Stomach (tissue), 9 donors: ENCODE results near the gene PLAGL1. TPM values are rescaled to one million over a fixed set of nuclear protein-coding genes. Genes with fewer than 3 reads are reported as not detected.

Experiments
- DNase-seq, 2 donors: peaks; one replicate each; pipeline versions ENCODE4 v3.0.0 to v3.0.0-alpha.2; 2013 to 2019
- H3K27ac ChIP-seq, 5 donors: fragments of 200-600 bp in 4 of 5; sonication (generic) in 4 of 5; one replicate each; pipeline ENCODE4 v1.5.1; 2013 to 2019; ENCODE audit warnings: mild to moderate bottlenecking in 1 of 5, moderate library complexity in 1 of 5
- H3K27me3 ChIP-seq, 3 donors: fragments of 200-600 bp; sonication (generic); one replicate each; pipeline ENCODE4 v1.5.1; 2017 to 2019; ENCODE audit warnings: mixed run types in 1 of 3
- H3K36me3 ChIP-seq, 4 donors: fragments of 200-600 bp; sonication (generic); 1 replicate in 3 of 4; 2 replicates in 1 of 4; pipeline ENCODE4 v1.5.1; 2016 to 2019
- H3K4me1 ChIP-seq, 4 donors: fragments of 200-600 bp; sonication (generic); one replicate each; pipeline ENCODE4 v1.5.1; 2016 to 2019
- H3K4me3 ChIP-seq, 4 donors: fragments of 200-600 bp; sonication (generic) in 3 of 4; one replicate each; pipeline ENCODE4 v1.5.1; 2016 to 2019; ENCODE audit warnings: mild to moderate bottlenecking in 1 of 4
- H3K9me3 ChIP-seq, 4 donors: fragments of 200-600 bp; sonication (generic); one replicate each; pipeline ENCODE4 v1.5.1; 2016 to 2019
- EP300 ChIP-seq: sonication (generic); formaldehyde crosslinking; IDR thresholded peaks from one replicate; pipeline ENCODE4 v1.6.1; 2017; ENCODE audit warnings: antibody characterized with exemption
- POLR2A ChIP-seq, 4 donors: fragments of 450-650 bp; IDR thresholded peaks; one replicate each; pipeline ENCODE4 v1.6.1; 2016; ENCODE audit warnings: antibody characterized with exemption in 4 of 4, control low read depth in 2 of 4, mild to moderate bottlenecking in 1 of 4, moderate library complexity in 1 of 4
- POLR2AphosphoS5 ChIP-seq, 3 donors: sonication (generic); formaldehyde crosslinking; IDR thresholded peaks; one replicate each; pipeline ENCODE4 v1.6.1; 2016; ENCODE audit warnings: antibody characterized with exemption in 3 of 3
- WGBS, 5 donors: extraction: QIAGEN DNeasy Blood & Tissue Kit in 3 of 5; methylation state at CpG; one replicate each; pipeline versions ENCODE4 v1.1.5 to v1.1.7; 2013 to 2018; 5-methylcytosine and 5-hydroxymethylcytosine counted together
- intact Hi-C: fragments of 100-400 bp; cut with DNase I; formaldehyde crosslinking; loops from one replicate; pipeline ENCODE4 v1.15.1; 2023; ENCODE audit warnings: low total_unique reads
- polyA plus RNA-seq, 3 donors: library from polyadenylated mRNA; stranded (reverse); fragments of 200-250 nt; gene quantifications; one replicate each; pipeline ENCODE4 v1.2.3, GENCODE V29; 2013
- total RNA-seq, 5 donors: library from RNA; depleted of rRNA; stranded (reverse); fragments of >200 nt; gene quantifications; one replicate each; pipeline versions ENCODE4 v1.1.0 to v1.2.3, GENCODE V29; 2014 to 2016
- TF ChIP-seq, protein P1 (sequence below), 7 experiments: fragments of 450-650 bp in 4 of 7; fragments of 200-600 bp in 3 of 7; sonication (generic) in 3 of 7; IDR thresholded peaks; one replicate each; pipeline ENCODE4 v1.5.1; 2016 to 2019; ENCODE audit warnings: antibody characterized with exemption in 7 of 7, control low read depth in 2 of 7, mild to moderate bottlenecking in 1 of 7
- donor health status: healthy with polysubstance abuse.
- donor health status: Bipolar disorder and iron deficiency.
- donor health status: healthy.

Gene PLAGL1
- total and polyA plus RNA-seq, 8 donors = 11.2 to 94.9 (median 19.2) TPM

- Histone ChIP-seq H3K27me3 (no peaks in the 10 kb centered on the region), H3K4me3 (no peak overlapping the region), H3K27ac (no peak overlapping the region), H3K36me3 (no peaks in the 10 kb centered on the region), H3K9me3 (peaks cover 8 to 22% (median 16%) of the 10 kb centered on the region in 4 donors), H3K4me1 (no peaks in the 10 kb centered on the region)
- DNase-seq = no peak
- intact Hi-C loops = no loop called here
- 93 to 100% (median 97%) methylated on average over 1 of the region's 1 CpG for WGBS, 5 donors
- TF ChIP-seq POLR2AphosphoS5 (IDR thresholded peaks at IDR 0.05) = no peak
- no peak for TF ChIP-seq EP300
- TF ChIP-seq, protein P1, sequence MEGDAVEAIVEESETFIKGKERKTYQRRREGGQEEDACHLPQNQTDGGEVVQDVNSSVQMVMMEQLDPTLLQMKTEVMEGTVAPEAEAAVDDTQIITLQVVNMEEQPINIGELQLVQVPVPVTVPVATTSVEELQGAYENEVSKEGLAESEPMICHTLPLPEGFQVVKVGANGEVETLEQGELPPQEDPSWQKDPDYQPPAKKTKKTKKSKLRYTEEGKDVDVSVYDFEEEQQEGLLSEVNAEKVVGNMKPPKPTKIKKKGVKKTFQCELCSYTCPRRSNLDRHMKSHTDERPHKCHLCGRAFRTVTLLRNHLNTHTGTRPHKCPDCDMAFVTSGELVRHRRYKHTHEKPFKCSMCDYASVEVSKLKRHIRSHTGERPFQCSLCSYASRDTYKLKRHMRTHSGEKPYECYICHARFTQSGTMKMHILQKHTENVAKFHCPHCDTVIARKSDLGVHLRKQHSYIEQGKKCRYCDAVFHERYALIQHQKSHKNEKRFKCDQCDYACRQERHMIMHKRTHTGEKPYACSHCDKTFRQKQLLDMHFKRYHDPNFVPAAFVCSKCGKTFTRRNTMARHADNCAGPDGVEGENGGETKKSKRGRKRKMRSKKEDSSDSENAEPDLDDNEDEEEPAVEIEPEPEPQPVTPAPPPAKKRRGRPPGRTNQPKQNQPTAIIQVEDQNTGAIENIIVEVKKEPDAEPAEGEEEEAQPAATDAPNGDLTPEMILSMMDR (IDR thresholded peaks at IDR 0.05) = no peak
- no peak for TF ChIP-seq POLR2A (IDR thresholded peaks at IDR 0.05)
Observed at GRCh38 chr6:143911028-143911427, 97.0 kb downstream of the PLAGL1 start.

DNA sequence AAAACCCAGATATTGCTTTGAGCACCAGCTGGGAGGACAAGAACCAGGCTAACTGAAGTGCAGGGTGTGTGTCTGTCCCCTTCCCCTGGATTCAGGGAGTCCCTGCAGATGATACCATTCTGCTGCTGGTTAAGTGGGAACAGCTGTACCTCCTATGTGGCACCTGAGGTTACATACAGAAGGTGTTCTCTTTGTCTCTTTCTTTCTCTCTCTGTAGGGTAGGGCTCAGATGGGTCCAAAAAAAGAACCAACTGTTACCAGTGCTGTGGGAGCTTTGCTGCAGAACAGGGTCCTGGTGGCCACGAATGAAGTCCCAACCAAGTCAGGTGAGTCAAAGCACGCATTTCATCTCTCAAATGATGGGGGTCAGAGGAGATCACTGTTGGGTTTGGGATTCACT, 105.2 kb downstream of the PLAGL1 start:
- Histone ChIP-seq H3K27me3 (no peaks in the 10 kb centered on the region), H3K9me3 (no peaks in the 10 kb centered on the region), H3K4me1 (peaks cover 0 to 14% (median 3%) of the 10 kb centered on the region in 4 donors), H3K4me3 (no peak overlapping the region), H3K27ac (peak overlapping the region in 1 of 5 donors; percentile 66), H3K36me3 (no peaks in the 10 kb centered on the region)
- intact Hi-C loops = no loop called here
- TF ChIP-seq EP300 (no peak), POLR2A (IDR thresholded peaks at IDR 0.05) (no peak), POLR2AphosphoS5 (IDR thresholded peaks at IDR 0.05) (no peak)
- TF ChIP-seq, protein P1 (IDR thresholded peaks at IDR 0.05) = no peak
- no peak for DNase-seq
- WGBS, 5 donors = 90 to 100% (median 95%) methylated on average over 2 of the region's 2 CpGs

GRCh38 chr6:143901885-143902750, 105.9 kb downstream of the PLAGL1 start:
- H3K4me3 ChIP-seq = no peak overlapping the region
- H3K27ac ChIP-seq = peak overlapping the region in 4 of 5 donors; percentile 3 to 66 (median 52)
- 20 to 35% (median 24%) methylated on average over 6 of the region's 6 CpGs for WGBS, 5 donors
- H3K4me1 ChIP-seq = peaks cover 0 to 14% (median 3%) of the 10 kb centered on the region in 4 donors
- TF ChIP-seq POLR2A (IDR thresholded peaks at IDR 0.05) (no peak), EP300 (no peak), POLR2AphosphoS5 (IDR thresholded peaks at IDR 0.05) (no peak)
- TF ChIP-seq, protein P1 (IDR thresholded peaks at IDR 0.05) = no peak
- intact Hi-C loops = no loop called here
- no peaks in the 10 kb centered on the region for H3K36me3 ChIP-seq
- no peaks in the 10 kb centered on the region for H3K9me3 ChIP-seq
- no peaks in the 10 kb centered on the region for H3K27me3 ChIP-seq
- DNase-seq = peak in 1 of 2 donors; percentile 90

DNA sequence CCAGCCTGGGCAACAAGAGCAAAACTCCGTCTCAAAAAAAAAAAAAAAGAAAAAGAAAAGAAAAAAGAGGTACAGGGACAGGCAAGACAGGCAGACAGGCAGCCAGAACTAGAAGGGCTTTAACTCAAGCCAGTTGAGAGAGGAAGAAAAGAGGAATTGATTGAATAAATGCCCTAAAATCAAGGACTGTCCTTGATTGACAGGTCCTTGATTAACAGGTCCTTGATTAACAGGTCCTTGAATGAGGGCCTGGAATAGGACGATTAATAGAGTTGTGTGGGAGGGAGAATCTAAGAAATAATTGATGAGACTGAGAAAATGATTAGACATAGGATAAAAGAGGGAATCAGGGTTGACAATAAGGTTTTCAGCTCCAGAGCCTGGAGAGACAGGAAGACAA, 107.7 kb downstream of the PLAGL1 start:
- Histone ChIP-seq H3K36me3 (no peaks in the 10 kb centered on the region), H3K27ac (no peak overlapping the region), H3K9me3 (no peaks in the 10 kb centered on the region), H3K4me3 (no peak overlapping the region), H3K27me3 (no peaks in the 10 kb centered on the region), H3K4me1 (peaks cover 0 to 14% (median 3%) of the 10 kb centered on the region in 4 donors)
- intact Hi-C loops = no loop called here
- no peak for DNase-seq
- 85 to 89% (median 88%) methylated on average over 2 of the region's 2 CpGs for WGBS, 5 donors
- no peak for TF ChIP-seq EP300
- TF ChIP-seq POLR2A (IDR thresholded peaks at IDR 0.05) = no peak
- TF ChIP-seq, protein P1 (IDR thresholded peaks at IDR 0.05) = no peak
- TF ChIP-seq POLR2AphosphoS5 (IDR thresholded peaks at IDR 0.05) = no peak
